Measurements from ENCODE around the gene AUH.

The AUH gene

GRCh38 chr9:91336786-91337185 is 24.9 kb downstream of the AUH start:
- no peak for DNase-seq

- no peak for DNase-seq
Observed at GRCh38 chr9:91334053-91334452, 27.7 kb downstream of the AUH start.

- no peak for DNase-seq
Observed at GRCh38 chr9:91333551-91333950, 28.2 kb downstream of the AUH start.

GRCh38 chr9:91332546-91333231 is 29.0 kb downstream of the AUH start:
- DNase-seq: no peak

- no peak for DNase-seq
Observed at GRCh38 chr9:91331849-91332248, 29.9 kb downstream of the AUH start.

- DNase-seq: no peak
Observed at GRCh38 chr9:91328186-91328585, 33.5 kb downstream of the AUH start.

GRCh38 chr9:91321691-91322090 is 40.0 kb downstream of the AUH start:
- no peak for DNase-seq

GRCh38 chr9:91320299-91320698 is 41.4 kb downstream of the AUH start:
- no peak for DNase-seq

GRCh38 chr9:91316093-91316492 is 45.6 kb downstream of the AUH start:
- no peak for DNase-seq

GRCh38 chr9:91315191-91315590 is 46.5 kb downstream of the AUH start:
- DNase-seq: no peak

GRCh38 chr9:91312717-91313325 is 48.9 kb downstream of the AUH start:
- no peak for DNase-seq

- DNase-seq: no peak
Observed at GRCh38 chr9:91310037-91310436, 51.7 kb downstream of the AUH start.

GRCh38 chr9:91308191-91308590 is 53.5 kb downstream of the AUH start:
- DNase-seq: no peak

GRCh38 chr9:91307279-91307678 is 54.4 kb downstream of the AUH start:
- DNase-seq: no peak

- DNase-seq: no peak
Observed at GRCh38 chr9:91306296-91306630, 55.5 kb downstream of the AUH start.

- DNase-seq: no peak
Observed at GRCh38 chr9:91305596-91306295, 56.0 kb downstream of the AUH start.

GRCh38 chr9:91303741-91304415 is 57.8 kb downstream of the AUH start:
- no peak for DNase-seq

- DNase-seq: no peak
Observed at GRCh38 chr9:91302831-91303230, 58.9 kb downstream of the AUH start.

GRCh38 chr9:91301161-91301560 is 60.6 kb downstream of the AUH start:
- DNase-seq: no peak

- DNase-seq: no peak
Observed at GRCh38 chr9:91298311-91298710, 63.4 kb downstream of the AUH start.

- no peak for DNase-seq
Observed at GRCh38 chr9:91297306-91297705, 64.4 kb downstream of the AUH start.

GRCh38 chr9:91296354-91296753 is 65.4 kb downstream of the AUH start:
- no peak for DNase-seq

- no peak for DNase-seq
Observed at GRCh38 chr9:91295357-91295756, 66.4 kb downstream of the AUH start.

- DNase-seq: no peak
Observed at GRCh38 chr9:91291866-91292265, 69.9 kb downstream of the AUH start.

All from NCI-H1930 (cell line).